Peyer's patch (tissue), 4 donors: ENCODE measurements around the gene ARMH3. TPM values are rescaled to one million over a fixed set of nuclear protein-coding genes. Genes with fewer than 3 reads are reported as not detected.

Source experiments
- DNase-seq, 3 donors: peaks; one replicate each; pipeline ENCODE4 v3.0.0-alpha.2; 2017 to 2019
- H3K27ac ChIP-seq, 4 donors: fragments of 200-600 bp; sonication (generic); one replicate each; pipeline ENCODE4 v1.5.1; 2016 to 2019
- H3K27me3 ChIP-seq, 2 donors: fragments of 200-600 bp; sonication (generic); one replicate each; pipeline ENCODE4 v1.5.1; 2019
- H3K36me3 ChIP-seq, 3 donors: fragments of 200-600 bp; sonication (generic); one replicate each; pipeline ENCODE4 v1.5.1; 2016 to 2019
- H3K4me1 ChIP-seq, 4 donors: fragments of 200-600 bp; sonication (generic); one replicate each; pipeline ENCODE4 v1.5.1; 2016 to 2019
- H3K4me3 ChIP-seq, 4 donors: fragments of 200-600 bp; sonication (generic); 1 replicate in 3 of 4; 2 replicates in 1 of 4; pipeline ENCODE4 v1.5.1; 2016 to 2019; ENCODE audit warnings: mild to moderate bottlenecking in 1 of 4
- H3K9me3 ChIP-seq, 4 donors: fragments of 200-600 bp; sonication (generic); one replicate each; pipeline ENCODE4 v1.5.1; 2016 to 2019; ENCODE audit warnings: mild to moderate bottlenecking in 1 of 4
- CTCF ChIP-seq, 6 experiments: fragments of 450-650 bp in 4 of 6; fragments of 200-600 bp in 2 of 6; sonication (generic) in 1 of 6; IDR thresholded peaks; one replicate each; pipeline ENCODE4 v1.5.1; 2017 to 2019; ENCODE audit warnings: antibody characterized with exemption in 6 of 6, mild to moderate bottlenecking in 3 of 6, moderate library complexity in 1 of 6
- POLR2A ChIP-seq, 2 donors: fragments of 450-650 bp; IDR thresholded peaks; one replicate each; pipeline ENCODE4 v1.5.1; 2017; ENCODE audit warnings: antibody characterized with exemption in 2 of 2, mild to moderate bottlenecking in 2 of 2, moderate library complexity in 2 of 2
- total RNA-seq, 4 donors: library from RNA; depleted of rRNA; stranded (reverse); fragments of >200 nt; gene quantifications; one replicate each; pipeline ENCODE4 v1.1.0, GENCODE V29; 2016

ARMH3 gene
- total RNA-seq, 4 donors from 2014 or later, result 15.8 to 29.2 (median 23.0) TPM

- TF ChIP-seq CTCF (IDR thresholded peaks at IDR 0.05), result no peak
- no peak for TF ChIP-seq POLR2A (IDR thresholded peaks at IDR 0.05)
- Histone ChIP-seq H3K4me1 (peaks cover 0 to 6% (median 0%) of the 10 kb centered on the region in 4 donors), H3K27me3 (no peaks in the 10 kb centered on the region), H3K27ac (no peak overlapping the region), H3K36me3 (no peaks in the 10 kb centered on the region), H3K4me3 (no peak overlapping the region), H3K9me3 (no peaks in the 10 kb centered on the region)
- no peak for DNase-seq
Measured at GRCh38 chr10:101893510-101894120, 162.4 kb downstream of the ARMH3 start.

- no peak for DNase-seq
- no peaks in the 10 kb centered on the region for H3K36me3 ChIP-seq
Measured at GRCh38 chr10:101892782-101893391, 163.1 kb downstream of the ARMH3 start.

GRCh38 chr10:101889256-101890210 lies 166.4 kb downstream of the ARMH3 start:
- Histone ChIP-seq H3K4me3 (no peak overlapping the region), H3K27me3 (no peaks in the 10 kb centered on the region), H3K9me3 (no peaks in the 10 kb centered on the region), H3K4me1 (no peaks in the 10 kb centered on the region), H3K27ac (no peak overlapping the region), H3K36me3 (no peaks in the 10 kb centered on the region)
- TF ChIP-seq POLR2A (IDR thresholded peaks at IDR 0.05) (no peak), CTCF (IDR thresholded peaks at IDR 0.05) (peak; percentile 56 to 80 (median 68))
- DNase-seq, result peak; percentile 62 to 92 (median 85)

More at GRCh38 chr10:101892782-101893391, 163.1 kb downstream of the ARMH3 start:
- Histone ChIP-seq H3K27ac (no peak overlapping the region), H3K27me3 (no peaks in the 10 kb centered on the region), H3K9me3 (no peaks in the 10 kb centered on the region), H3K4me1 (peaks cover 0 to 4% (median 0%) of the 10 kb centered on the region in 4 donors), H3K4me3 (no peak overlapping the region)
- no peak for TF ChIP-seq CTCF (IDR thresholded peaks at IDR 0.05)
- no peak for TF ChIP-seq POLR2A (IDR thresholded peaks at IDR 0.05)

GRCh38 chr10:101888251-101888949 lies 167.6 kb downstream of the ARMH3 start:
- no peak overlapping the region for H3K27ac ChIP-seq
- no peaks in the 10 kb centered on the region for H3K4me1 ChIP-seq
- no peak for DNase-seq
- H3K27me3 ChIP-seq, result no peaks in the 10 kb centered on the region
- H3K36me3 ChIP-seq, result no peaks in the 10 kb centered on the region
- no peak overlapping the region for H3K4me3 ChIP-seq
- TF ChIP-seq POLR2A (IDR thresholded peaks at IDR 0.05), result no peak
- no peak for TF ChIP-seq CTCF (IDR thresholded peaks at IDR 0.05)
- H3K9me3 ChIP-seq, result no peaks in the 10 kb centered on the region

GRCh38 chr10:101887775-101888174 lies 168.2 kb downstream of the ARMH3 start:
- DNase-seq, result no peak
- Histone ChIP-seq H3K4me1 (no peaks in the 10 kb centered on the region), H3K9me3 (no peaks in the 10 kb centered on the region)

More at GRCh38 chr10:101887775-101888174, 168.2 kb downstream of the ARMH3 start:
- H3K4me3 ChIP-seq, result no peak overlapping the region
- H3K27ac ChIP-seq, result no peak overlapping the region
- H3K27me3 ChIP-seq, result no peaks in the 10 kb centered on the region
- no peaks in the 10 kb centered on the region for H3K36me3 ChIP-seq
- TF ChIP-seq CTCF (IDR thresholded peaks at IDR 0.05), result no peak
